ENCODE results near the gene KCNH3. TPM values are rescaled to one million over a fixed set of nuclear protein-coding genes. Genes with fewer than 3 reads are reported as not detected.

Gene KCNH3
- total RNA-seq, 2 experiments from 2014 or later = 2.4 to 3.4 TPM

DNA sequence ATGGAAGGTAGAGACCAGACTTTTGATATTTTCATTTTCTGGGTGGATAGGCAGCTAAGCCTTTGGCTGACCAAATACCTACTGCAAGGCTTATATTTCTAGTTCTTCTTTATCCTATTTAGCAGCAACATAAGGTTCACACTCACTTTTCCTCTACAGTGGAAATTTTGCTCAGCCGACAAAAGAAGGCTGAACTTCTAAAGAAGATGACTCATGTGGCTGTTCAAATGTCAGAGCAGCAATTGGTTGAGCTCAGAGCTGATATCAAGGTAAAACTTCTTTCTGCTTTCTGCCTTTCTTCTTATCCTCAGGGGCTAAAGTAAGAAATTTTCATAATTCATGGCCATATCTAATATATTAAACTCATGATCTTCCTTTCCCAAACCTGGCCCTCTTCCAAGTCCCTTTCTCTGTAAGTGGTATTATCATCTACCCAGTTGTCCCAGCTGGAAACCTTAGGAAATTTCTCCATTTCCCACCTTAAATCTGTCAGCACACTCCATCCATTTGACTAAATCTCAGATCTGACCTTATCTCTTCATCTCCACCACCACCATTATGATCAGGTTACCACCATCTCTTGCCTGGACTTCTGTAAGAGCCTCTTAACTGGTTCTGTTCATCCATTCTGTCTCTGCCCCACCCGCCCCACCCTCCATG, 19.8 kb upstream of the KCNH3 start:
- Mint-ChIP-seq H3K27ac (no peak overlapping the region), H3K27me3 (no peaks in the 10 kb centered on the region), H3K4me3 (no peak overlapping the region), H3K9me3 (no peaks in the 10 kb centered on the region), H3K36me3 (ENCODE audit: low read depth) (peaks cover 4% of the 10 kb centered on the region), H3K4me1 (ENCODE audit: low read depth) (no peaks in the 10 kb centered on the region)
- Histone ChIP-seq H3K4me3 (ENCODE audit: low read length) (no peak overlapping the region), H3K27ac (ENCODE audit: low read depth in 1 of 2, low read length in 2 of 2) (no peak overlapping the region), H3K36me3 (ENCODE audit: insufficient read depth, low read length) (no peaks in the 10 kb centered on the region), H3K4me1 (ENCODE audit: insufficient read depth, low read length) (no peaks in the 10 kb centered on the region), H3K27me3 (ENCODE audit: control insufficient read depth in 1 of 2, insufficient read depth in 2 of 2, low read length in 2 of 2) (no peaks in the 10 kb centered on the region), H3K9me3 (ENCODE audit: control insufficient read depth in 1 of 2, insufficient read depth in 1 of 2, low read length in 2 of 2) (no peaks in the 10 kb centered on the region)
- TF ChIP-seq, protein P1, sequence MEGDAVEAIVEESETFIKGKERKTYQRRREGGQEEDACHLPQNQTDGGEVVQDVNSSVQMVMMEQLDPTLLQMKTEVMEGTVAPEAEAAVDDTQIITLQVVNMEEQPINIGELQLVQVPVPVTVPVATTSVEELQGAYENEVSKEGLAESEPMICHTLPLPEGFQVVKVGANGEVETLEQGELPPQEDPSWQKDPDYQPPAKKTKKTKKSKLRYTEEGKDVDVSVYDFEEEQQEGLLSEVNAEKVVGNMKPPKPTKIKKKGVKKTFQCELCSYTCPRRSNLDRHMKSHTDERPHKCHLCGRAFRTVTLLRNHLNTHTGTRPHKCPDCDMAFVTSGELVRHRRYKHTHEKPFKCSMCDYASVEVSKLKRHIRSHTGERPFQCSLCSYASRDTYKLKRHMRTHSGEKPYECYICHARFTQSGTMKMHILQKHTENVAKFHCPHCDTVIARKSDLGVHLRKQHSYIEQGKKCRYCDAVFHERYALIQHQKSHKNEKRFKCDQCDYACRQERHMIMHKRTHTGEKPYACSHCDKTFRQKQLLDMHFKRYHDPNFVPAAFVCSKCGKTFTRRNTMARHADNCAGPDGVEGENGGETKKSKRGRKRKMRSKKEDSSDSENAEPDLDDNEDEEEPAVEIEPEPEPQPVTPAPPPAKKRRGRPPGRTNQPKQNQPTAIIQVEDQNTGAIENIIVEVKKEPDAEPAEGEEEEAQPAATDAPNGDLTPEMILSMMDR (IDR thresholded peaks at IDR 0.05) = no peak
- ATAC-seq (ENCODE audit: poor library complexity) = no peak
- intact Hi-C loops (cut with DNase I, micrococcal nuclease) = no loop called here
- ChIA-PET POLR2A (interaction anchor here (1.2 kb wide), 1 partner anchor 161 kb away, joined by 3 read pairs; no protein-coding TSS in a partner anchor), CTCF (interaction anchor here (1.3 kb wide), 1 partner anchor 171 kb away, joined by 5 read pairs; no protein-coding TSS in a partner anchor)
- DNase-seq = no peak

- intact Hi-C loops (cut with DNase I, micrococcal nuclease) = no loop called here
- ChIA-PET CTCF (no interaction called here), POLR2A (no interaction called here)
- ATAC-seq (ENCODE audit: poor library complexity) (no peak), DNase-seq (no peak)
- Histone ChIP-seq H3K27ac (ENCODE audit: low read depth in 1 of 2, low read length in 2 of 2) (no peak overlapping the region), H3K4me1 (ENCODE audit: insufficient read depth, low read length) (no peaks in the 10 kb centered on the region), H3K4me3 (ENCODE audit: low read length) (no peak overlapping the region), H3K27me3 (ENCODE audit: control insufficient read depth in 1 of 2, insufficient read depth in 2 of 2, low read length in 2 of 2) (no peaks in the 10 kb centered on the region), H3K36me3 (ENCODE audit: insufficient read depth, low read length) (peaks cover 4% of the 10 kb centered on the region), H3K9me3 (ENCODE audit: control insufficient read depth in 1 of 2, insufficient read depth in 1 of 2, low read length in 2 of 2) (no peaks in the 10 kb centered on the region)
- H3K4me1 Mint-ChIP-seq (ENCODE audit: low read depth) = no peaks in the 10 kb centered on the region
- TF ChIP-seq, protein P1 (IDR thresholded peaks at IDR 0.05) = no peak
- no peaks in the 10 kb centered on the region for H3K27me3 Mint-ChIP-seq
- no peak overlapping the region for H3K4me3 Mint-ChIP-seq
- peaks cover 5% of the 10 kb centered on the region for H3K36me3 Mint-ChIP-seq (ENCODE audit: low read depth)
- no peaks in the 10 kb centered on the region for H3K9me3 Mint-ChIP-seq
- H3K27ac Mint-ChIP-seq = no peak overlapping the region
Measured at GRCh38 chr12:49519574-49519936, 19.3 kb upstream of the KCNH3 start.

DNA sequence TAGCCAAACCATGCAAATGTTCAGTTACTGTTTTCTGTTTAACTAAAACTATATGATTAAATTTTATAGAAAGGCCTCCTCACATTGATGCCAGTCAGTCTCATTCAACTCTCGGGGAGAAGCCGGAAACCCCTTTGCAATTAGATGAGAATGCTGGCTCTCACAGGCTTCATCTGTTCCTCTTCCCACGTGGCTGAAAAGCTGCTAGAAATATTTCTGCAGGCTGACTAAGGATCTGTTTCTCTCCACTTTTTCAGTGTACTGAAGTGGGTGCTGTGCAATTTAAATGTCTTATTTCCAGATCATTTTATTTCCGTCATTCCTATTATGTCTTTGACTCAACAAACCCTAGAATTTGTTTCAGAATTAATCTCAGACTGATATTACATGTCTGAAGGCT, 17.4 kb upstream of the KCNH3 start:
- Histone ChIP-seq H3K9me3 (ENCODE audit: control insufficient read depth in 1 of 2, insufficient read depth in 1 of 2, low read length in 2 of 2) (no peaks in the 10 kb centered on the region), H3K27ac (ENCODE audit: low read depth in 1 of 2, low read length in 2 of 2) (no peak overlapping the region), H3K4me1 (ENCODE audit: insufficient read depth, low read length) (no peaks in the 10 kb centered on the region), H3K4me3 (ENCODE audit: low read length) (no peak overlapping the region), H3K36me3 (ENCODE audit: insufficient read depth, low read length) (peaks cover 18% of the 10 kb centered on the region), H3K27me3 (ENCODE audit: control insufficient read depth in 1 of 2, insufficient read depth in 2 of 2, low read length in 2 of 2) (no peaks in the 10 kb centered on the region)
- DNase-seq = no peak
- Mint-ChIP-seq H3K27me3 (no peaks in the 10 kb centered on the region), H3K4me1 (ENCODE audit: low read depth) (no peaks in the 10 kb centered on the region), H3K9me3 (no peaks in the 10 kb centered on the region), H3K27ac (no peak overlapping the region), H3K36me3 (ENCODE audit: low read depth) (peaks cover 20% of the 10 kb centered on the region), H3K4me3 (no peak overlapping the region)
- TF ChIP-seq, protein P1 (IDR thresholded peaks at IDR 0.05) = no peak
- no peak for ATAC-seq (ENCODE audit: poor library complexity)
- POLR2A ChIA-PET = no interaction called here
- intact Hi-C loops (cut with DNase I, micrococcal nuclease) = no loop called here
- CTCF ChIA-PET = no interaction called here

All from CD4-positive, alpha-beta T cell (primary cell).